Measurements from ENCODE around the gene FBN3.
A peak's percentile ranks its signal among the peaks of the same experiment; 100 is the strongest.
"Not testable (repeated sequence)": the region's sequence is repeated elsewhere in the genome, so short reads cannot be mapped to it uniquely, and the experiment has no call there.

FBN3 gene

GRCh38 chr19:8056533-8056932 lies 92.9 kb downstream of the FBN3 start:
- no peak for DNase-seq

- DNase-seq = no peak
Observed at GRCh38 chr19:8054169-8054568, 95.2 kb downstream of the FBN3 start.

GRCh38 chr19:8052464-8052859 lies 96.9 kb downstream of the FBN3 start, which contains the start of gene CCL25:
CCL25 (plus strand) TSS chr19:8052760; CDS start chr19:8053050, 290 bp downstream.
- no peak for DNase-seq

- DNase-seq = peak; percentile 75
Observed at GRCh38 chr19:8050274-8051096, 98.9 kb downstream of the FBN3 start.

- DNase-seq = no peak
Observed at GRCh38 chr19:8046569-8047165, 102.7 kb downstream of the FBN3 start.

GRCh38 chr19:8045872-8046568 lies 103.4 kb downstream of the FBN3 start:
- no peak for DNase-seq

GRCh38 chr19:8044018-8044417 lies 105.4 kb downstream of the FBN3 start:
- no peak for DNase-seq

GRCh38 chr19:8042900-8043299 lies 106.5 kb downstream of the FBN3 start:
- no peak for DNase-seq

- DNase-seq = no peak
Observed at GRCh38 chr19:8041531-8041931, 107.9 kb downstream of the FBN3 start.

- DNase-seq = no peak
Observed at GRCh38 chr19:8039231-8039630, 110.2 kb downstream of the FBN3 start.

- no peak for DNase-seq
Observed at GRCh38 chr19:8038815-8039214, 110.6 kb downstream of the FBN3 start.

GRCh38 chr19:8036434-8037099 lies 112.8 kb downstream of the FBN3 start:
- no peak for DNase-seq

- DNase-seq = no peak
Observed at GRCh38 chr19:8034178-8034525, 115.2 kb downstream of the FBN3 start.

GRCh38 chr19:8033287-8034177 lies 115.9 kb downstream of the FBN3 start:
- not testable (repeated sequence) for DNase-seq

GRCh38 chr19:8030960-8031359 lies 118.4 kb downstream of the FBN3 start:
- DNase-seq = peak; percentile 6

GRCh38 chr19:8028951-8029491 lies 120.4 kb downstream of the FBN3 start:
- DNase-seq = peak; percentile 28

- DNase-seq = no peak
Observed at GRCh38 chr19:8025316-8025715, 124.1 kb downstream of the FBN3 start.

GRCh38 chr19:8024256-8024655 lies 125.1 kb downstream of the FBN3 start:
- DNase-seq = not testable (repeated sequence)

- no peak for DNase-seq
Observed at GRCh38 chr19:8023371-8023770, 126.0 kb downstream of the FBN3 start.

- DNase-seq = no peak
Observed at GRCh38 chr19:8022275-8022674, 127.1 kb downstream of the FBN3 start.

GRCh38 chr19:8021374-8021773 lies 128.0 kb downstream of the FBN3 start:
- no peak for DNase-seq

- DNase-seq = no peak
Observed at GRCh38 chr19:8020681-8021080, 128.7 kb downstream of the FBN3 start.

All from fibroblast of skin of scalp (primary cell).